GM12878 (cell line): Measurements from ENCODE around the gene ZNF513. TPM values are rescaled to one million over a fixed set of nuclear protein-coding genes. Genes with fewer than 3 reads are reported as not detected.

Source experiments
- CEBPZ ChIP-seq: fragments of 150-350 bp; IDR thresholded peaks from 2 replicates; pipeline ENCODE4 v1.6.1; 2016; ENCODE audit warnings: low read depth, low read length
- KLF5 ChIP-seq: fragments of 450-650 bp; IDR thresholded peaks from 2 replicates; pipeline ENCODE4 v1.6.1; 2014; ENCODE audit warnings: mild to moderate bottlenecking; ENCODE audit not compliant: partially characterized antibody
- LARP7 ChIP-seq: fragments of 450-650 bp; IDR thresholded peaks from 2 replicates; pipeline ENCODE4 v1.6.1; 2017; ENCODE audit warnings: mild to moderate bottlenecking
- MEF2A ChIP-seq: IDR thresholded peaks from 2 replicates; pipeline ENCODE4 v1.6.1; 2011; ENCODE audit warnings: low read depth, mild to moderate bottlenecking, low read length, moderate library complexity; ENCODE audit not compliant: insufficient read depth
- NR2C1 ChIP-seq: fragments of 450-650 bp; IDR thresholded peaks from 2 replicates; pipeline ENCODE4 v1.6.1; 2017; ENCODE audit warnings: antibody characterized with exemption, mild to moderate bottlenecking, moderate library complexity
- PBX3 ChIP-seq: IDR thresholded peaks from 2 replicates; pipeline ENCODE4 v1.6.1; 2011; ENCODE audit warnings: mild to moderate bottlenecking, low read depth, low read length, moderate library complexity; ENCODE audit not compliant: insufficient replicate concordance
- POLR2AphosphoS2 ChIP-seq: IDR thresholded peaks from 2 replicates; pipeline ENCODE4 v1.6.1; 2011; ENCODE audit warnings: low read depth, mild to moderate bottlenecking, low read length, improper control_type of control experiment, moderate library complexity
- RELB ChIP-seq: fragments of 450-650 bp; IDR thresholded peaks from 2 replicates; pipeline ENCODE4 v1.6.1; 2017; ENCODE audit warnings: low read depth, mild to moderate bottlenecking, moderate library complexity
- REST ChIP-seq: IDR thresholded peaks from 2 replicates; pipeline ENCODE4 v1.6.1; 2012; ENCODE audit warnings: mild to moderate bottlenecking, low read depth, low read length
- ZBTB4 ChIP-seq: fragments of 450-650 bp; formaldehyde crosslinking; IDR thresholded peaks from 2 replicates; pipeline ENCODE4 v1.4.0; 2022; ENCODE audit warnings: mild to moderate bottlenecking, moderate library complexity
- ZNF622 ChIP-seq: fragments of 450-650 bp; IDR thresholded peaks from 2 replicates; pipeline ENCODE4 v1.6.1; 2017; ENCODE audit warnings: mild to moderate bottlenecking, inconsistent platforms
- polyA plus RNA-seq, 11 experiments: library from polyadenylated mRNA; depleted of rRNA in 4 of 11; unstranded in 6 of 11; stranded (reverse) in 5 of 11; fragments of >200 nt; fragmentation: Nextera tagmentation in 4 of 11; fragmentation: Illumina TruSeq in 1 of 11; extraction: Ambion mirVana in 4 of 11; extraction: Trizol in 1 of 11; gene quantifications; 1 replicate in 1 of 11; 2 replicates in 10 of 11; pipeline versions ENCODE4 v1.2.1 to v1.2.3, GENCODE V29; 2011 to 2016; ENCODE audit warnings: inconsistent platforms in 2 of 11, missing spikeins in 2 of 11, low read depth in 1 of 11
- total RNA-seq, 4 experiments: library from RNA; depleted of rRNA in 3 of 4; stranded (reverse); fragments of >200 nt in 3 of 4; fragmentation: Illumina TruSeq in 1 of 4; extraction: Trizol in 1 of 4; gene quantifications; 2 replicates each; pipeline versions ENCODE4 v1.2.1 to v1.2.3, GENCODE V29; 2013 to 2021

Gene ZNF513
- total and polyA plus RNA-seq, 10 of the 15 experiments (the other 5 are each of a cell fraction or from before 2014, with no cell fraction given) = 0.06 to 16.4 (median 5.6) TPM

GRCh38 chr2:27380626-27381545, at the start of gene ZNF513 (continued):
- TF ChIP-seq CEBPZ (no peak), PBX3 (peak; percentile 29), REST (no peak), NR2C1 (peak; percentile 96), MEF2A (0 out of 2 replicates have a peak, but pooled peaks have one; percentile 14), ZBTB4 (CRISPR knock-in tag) (no peak), RELB (no peak), KLF5 (peak; percentile 96), ZNF622 (no peak), POLR2AphosphoS2 (peak; percentile 74; the same call in 1 of the 2 replicates), LARP7 (peak; percentile 85)
